GM21825 (cell line): ENCODE measurements around the gene SULT1C4.
"Not testable (repeated sequence)": the region's sequence is repeated elsewhere in the genome, so short reads cannot be mapped to it uniquely, and the experiment has no call there.

Experiments used
- ATAC-seq: cut with Tn5 transposase; IDR thresholded peaks from one replicate; pipeline ENCODE4 v1.9.1; 2021; ENCODE audit warnings: mild to moderate bottlenecking, moderate library complexity; ENCODE audit not compliant: unreplicated experiment

Gene SULT1C4

DNA sequence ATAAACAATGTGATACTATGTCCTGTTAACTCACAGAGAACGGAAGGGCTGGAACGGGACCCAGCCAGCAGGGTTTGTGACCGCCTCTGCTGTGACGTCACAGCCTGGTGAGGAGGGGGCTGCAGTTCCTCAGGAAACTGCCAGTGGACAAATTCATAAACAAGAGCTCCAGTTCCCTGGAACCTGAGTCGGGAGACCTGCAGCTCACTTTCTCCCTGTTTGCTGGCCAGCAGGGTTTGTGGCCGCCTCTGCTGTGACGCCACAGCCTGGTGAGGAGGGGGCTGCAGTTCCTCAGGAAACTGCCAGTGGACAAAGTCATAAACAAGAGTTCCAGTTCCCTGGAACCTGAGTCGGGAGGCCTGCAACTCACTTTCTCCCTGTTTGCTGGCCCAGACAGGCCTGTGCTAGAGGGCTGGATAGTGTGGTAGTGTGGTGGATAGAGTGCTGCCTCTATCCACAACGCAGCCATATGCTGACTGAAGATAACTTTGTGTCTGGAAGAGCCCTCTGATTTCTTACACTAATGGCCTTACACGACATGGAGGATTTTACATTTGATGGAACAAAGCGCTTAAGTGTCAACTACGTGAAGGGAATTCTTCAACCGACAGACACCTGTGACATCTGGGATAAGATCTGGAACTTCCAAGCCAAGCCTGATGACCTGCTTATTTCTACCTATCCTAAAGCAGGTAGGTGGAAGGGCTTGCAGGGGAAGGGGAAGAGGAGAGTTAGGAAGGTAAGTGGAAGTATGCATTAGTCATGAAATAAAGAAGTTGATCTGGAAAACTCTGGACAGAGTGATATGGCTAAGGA is at the start of gene SULT1C4:
Gene SULT1C4, plus strand, starts transcription at position 140 of the 816 bp plus-strand sequence. Its CDS starts 384 bp downstream, at position 524.
- ATAC-seq, result no peak

DNA sequence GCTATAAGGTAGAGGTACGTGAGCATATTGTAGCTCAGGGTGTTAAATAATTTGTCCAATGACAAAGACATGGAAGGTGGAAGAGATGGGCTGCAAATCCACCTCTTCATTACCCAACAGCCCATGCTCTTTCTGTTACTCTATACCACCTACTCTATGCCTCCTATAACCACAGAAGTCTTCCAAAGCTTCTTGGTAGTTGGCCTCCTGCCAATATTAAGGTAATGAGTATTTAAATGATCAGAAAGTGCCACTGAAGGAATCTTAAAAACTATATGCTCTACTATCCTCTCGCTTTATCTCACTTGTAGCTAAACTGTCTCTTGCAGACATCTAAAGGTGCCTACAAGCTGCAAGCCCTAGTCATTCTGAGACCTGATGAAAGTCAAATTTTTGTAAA is 48.0 kb upstream of the SULT1C4 start:
- ATAC-seq, result no peak

DNA sequence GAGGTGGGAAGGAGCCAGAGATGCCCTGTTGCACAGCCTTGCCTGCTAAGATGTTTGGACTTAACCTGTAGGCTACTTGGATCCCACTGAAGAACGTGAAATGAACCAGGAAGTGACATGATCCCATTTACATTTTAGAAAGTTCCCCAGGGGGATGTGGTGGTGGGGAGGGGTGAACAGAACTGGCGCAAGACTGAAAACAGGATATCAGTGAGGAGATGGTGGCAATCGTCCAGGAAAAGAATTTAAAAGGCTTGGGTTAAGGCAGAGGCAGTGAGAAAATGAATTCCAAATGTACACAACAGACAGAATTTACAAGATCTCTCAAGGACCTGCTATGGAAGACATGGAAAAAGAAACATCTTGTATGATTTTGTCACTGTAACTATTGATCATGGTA is 46.8 kb upstream of the SULT1C4 start:
- no peak for ATAC-seq

DNA sequence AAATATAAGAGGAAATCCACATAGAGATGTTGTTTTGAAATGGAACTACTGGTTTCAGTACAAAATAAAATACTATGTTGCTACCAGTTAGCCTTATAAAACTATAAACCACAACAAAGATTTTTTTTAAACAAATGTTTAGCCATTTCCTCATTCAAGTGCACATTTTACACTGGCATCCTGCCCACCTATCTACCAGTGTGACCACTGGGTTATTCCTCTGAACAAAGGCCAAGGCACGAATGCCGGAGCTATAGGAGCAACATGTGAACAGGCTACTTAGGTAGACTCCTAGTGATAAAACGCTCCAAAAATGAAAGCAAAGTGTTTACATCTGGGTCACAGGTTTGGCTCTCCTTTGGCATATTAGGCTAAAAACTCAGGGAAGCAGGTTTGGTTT is 31.8 kb upstream of the SULT1C4 start:
- no peak for ATAC-seq

DNA sequence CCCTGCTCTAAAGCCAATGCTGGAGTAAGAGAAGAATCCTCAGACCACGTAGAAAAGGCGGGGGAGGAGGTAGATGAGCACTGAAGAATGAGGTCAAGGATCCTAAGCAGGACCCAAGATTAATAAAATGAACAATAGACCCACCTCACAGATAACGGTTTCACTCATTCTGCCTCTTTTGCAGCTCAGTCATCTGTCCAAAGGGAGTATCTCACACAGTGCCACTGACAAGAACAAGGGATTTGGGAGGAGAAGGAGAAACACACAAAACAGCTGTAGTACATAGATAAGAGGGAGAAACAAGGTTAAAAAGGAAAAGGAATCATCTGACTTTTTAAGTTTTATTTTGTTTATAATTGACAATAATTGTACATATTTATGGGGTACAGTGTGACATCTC is 30.9 kb upstream of the SULT1C4 start:
- ATAC-seq, result no peak

DNA sequence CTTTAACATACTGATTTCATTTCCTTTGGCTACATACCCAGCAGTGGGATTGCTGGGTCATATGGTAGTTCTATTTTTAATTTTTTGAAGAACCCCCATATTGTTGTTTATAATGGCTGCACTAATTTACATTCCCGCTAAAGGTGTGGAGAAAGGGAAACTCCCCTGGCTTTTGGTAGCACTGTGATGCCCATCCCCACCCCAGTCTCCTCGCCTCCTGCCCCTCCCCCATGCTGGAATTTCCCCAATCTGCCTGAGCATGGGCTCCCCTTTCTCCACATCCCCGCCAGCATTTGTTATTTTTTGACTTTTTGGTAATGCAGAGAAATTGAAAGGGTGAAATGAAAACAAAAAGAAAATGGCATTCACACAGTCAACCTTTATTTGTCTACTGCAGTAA is 30.0 kb upstream of the SULT1C4 start:
- no peak for ATAC-seq

DNA sequence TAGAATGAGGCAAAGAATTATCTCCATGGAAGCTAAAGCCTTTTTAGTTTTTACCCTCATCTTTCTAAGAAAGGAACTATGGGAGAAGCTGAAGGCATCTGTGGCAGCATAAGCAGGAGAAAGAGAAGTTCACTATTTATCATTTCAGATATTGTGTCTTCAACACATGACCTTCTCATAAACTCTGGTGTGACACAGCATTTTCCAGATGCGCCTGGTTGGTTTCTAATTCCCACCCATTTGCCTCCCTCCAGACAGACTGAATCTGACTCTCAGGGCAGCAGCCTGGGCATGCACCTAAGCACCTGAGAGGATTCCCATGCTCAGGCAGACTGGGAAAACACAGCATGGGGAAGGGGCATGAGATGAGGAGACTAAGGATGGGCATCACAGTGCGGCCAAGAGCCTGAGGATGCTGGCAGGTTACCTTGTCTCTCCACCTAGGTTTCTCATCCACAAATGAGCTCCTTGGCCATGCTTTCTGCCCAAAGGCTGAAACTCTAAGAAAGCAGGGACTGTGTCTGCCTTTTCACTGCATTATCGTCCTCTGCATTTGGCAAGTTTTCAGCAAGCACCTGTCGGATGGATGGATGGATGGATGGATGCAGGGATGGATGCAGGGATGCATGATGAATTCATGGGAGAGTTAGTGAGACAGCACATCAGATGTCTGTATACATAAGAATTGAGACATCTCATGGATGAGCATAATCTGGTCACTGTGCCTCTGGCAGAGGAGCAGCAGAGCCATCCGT is 28.8 kb upstream of the SULT1C4 start:
- ATAC-seq, result no peak

DNA sequence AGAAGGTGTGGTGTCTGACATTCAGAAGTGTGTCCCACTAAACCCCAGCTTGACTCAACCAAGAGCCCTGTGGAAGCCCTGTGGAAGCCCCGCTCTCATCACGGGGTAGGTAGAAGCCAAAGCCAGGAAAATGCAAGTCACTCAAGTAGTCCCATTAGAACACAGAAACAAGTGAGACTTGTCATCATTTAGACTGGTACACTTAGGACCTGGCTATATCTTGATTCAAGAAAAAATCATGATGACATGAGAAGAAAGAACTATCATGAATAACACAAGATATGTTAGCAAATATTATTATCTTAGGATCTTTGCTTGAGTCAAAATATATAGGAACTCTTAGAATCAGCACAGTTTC is 28.2 kb upstream of the SULT1C4 start:
- ATAC-seq, result no peak

DNA sequence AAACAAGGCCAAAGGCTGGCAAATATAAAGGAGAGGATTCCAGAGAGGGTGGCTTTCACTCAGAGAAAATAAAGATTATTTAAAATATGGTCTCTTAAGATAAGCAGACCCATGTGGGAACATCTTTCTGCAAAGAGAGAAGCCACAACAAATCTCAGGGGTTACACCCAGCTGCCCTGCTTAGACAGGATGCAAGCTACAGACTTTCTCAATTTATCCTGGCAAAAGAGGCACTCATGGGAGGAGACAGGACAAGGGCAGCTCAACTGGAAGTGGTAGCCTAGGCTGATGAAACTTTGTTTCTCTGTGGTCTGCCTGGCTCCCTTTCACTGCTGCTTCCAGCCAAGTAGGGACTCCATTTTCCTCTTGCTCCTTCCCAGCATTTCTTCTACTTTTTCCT is 25.9 kb upstream of the SULT1C4 start:
- no peak for ATAC-seq

DNA sequence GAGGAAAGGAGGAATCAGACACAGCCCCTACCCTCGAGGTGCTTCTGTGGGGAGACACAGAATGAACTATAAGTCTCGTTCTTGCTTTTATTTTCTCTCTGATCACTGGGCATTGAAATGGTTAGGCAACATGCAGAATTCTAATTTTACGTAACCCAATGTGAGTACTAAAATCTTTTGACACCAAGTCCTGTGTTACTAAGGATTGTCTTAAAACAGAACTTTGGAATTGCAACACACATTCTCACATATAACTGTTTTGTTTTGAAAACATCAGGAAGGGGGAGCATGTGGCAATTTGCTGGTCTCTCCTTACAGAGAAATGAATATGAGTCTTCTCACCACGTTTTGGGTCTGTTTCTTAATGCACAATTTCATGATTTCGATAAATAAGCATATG is 23.6 kb upstream of the SULT1C4 start:
- no peak for ATAC-seq

DNA sequence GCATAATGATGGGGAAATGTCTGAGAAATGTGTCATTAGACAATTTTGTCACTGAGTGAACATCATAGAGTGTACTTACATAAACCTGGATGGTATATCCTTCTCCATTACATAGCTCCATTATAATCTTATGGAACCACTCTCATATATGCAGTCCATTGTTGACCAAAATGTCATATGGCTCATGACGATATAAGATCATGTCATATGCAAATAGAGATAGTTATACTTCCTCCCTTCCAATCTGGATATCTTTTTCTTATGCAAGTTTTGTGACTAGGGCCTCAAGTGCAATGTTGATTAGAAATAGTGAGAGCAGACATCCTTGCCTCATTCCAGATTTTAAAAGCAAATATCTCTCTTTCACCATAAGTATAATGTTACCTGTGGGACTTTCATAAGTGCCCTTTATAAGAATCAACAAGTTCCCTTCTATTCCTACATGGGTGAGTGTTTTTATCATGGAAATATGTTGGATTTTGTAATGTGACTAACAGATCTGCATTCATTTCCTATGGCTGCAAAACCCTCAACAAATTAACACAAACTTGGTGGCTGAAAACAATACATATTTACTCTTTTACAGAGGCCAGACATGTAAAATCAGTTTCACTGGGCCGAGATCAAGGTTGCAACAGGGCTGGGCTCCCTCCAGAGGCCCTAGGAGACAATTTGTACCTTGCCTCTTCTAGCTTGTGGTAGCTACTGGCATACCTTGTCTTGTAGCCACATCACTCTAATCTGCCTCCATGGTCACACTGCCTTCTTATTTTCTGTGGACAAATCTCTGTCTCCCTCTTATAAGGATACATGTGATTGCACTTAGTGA is 21.6 kb upstream of the SULT1C4 start:
- ATAC-seq, result no peak

DNA sequence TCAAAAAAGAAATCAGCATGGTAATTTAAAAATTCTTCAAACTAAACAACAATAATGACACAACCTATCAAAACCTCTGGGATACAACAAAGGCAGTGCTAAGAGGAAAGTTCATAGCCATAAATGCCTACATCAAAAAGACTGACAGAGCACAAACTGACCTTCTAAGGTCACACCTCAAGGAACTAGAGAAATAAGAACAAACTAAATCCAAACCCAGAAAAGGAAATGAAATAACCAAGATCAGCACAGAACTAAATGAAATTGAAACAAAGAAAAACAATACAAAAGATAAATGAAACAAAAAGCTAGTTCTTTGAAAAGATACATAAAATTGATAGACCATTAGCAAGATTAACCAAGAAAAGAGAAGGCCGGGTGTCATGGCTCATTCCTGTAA is 18.4 kb upstream of the SULT1C4 start:
- ATAC-seq, result not testable (repeated sequence)

DNA sequence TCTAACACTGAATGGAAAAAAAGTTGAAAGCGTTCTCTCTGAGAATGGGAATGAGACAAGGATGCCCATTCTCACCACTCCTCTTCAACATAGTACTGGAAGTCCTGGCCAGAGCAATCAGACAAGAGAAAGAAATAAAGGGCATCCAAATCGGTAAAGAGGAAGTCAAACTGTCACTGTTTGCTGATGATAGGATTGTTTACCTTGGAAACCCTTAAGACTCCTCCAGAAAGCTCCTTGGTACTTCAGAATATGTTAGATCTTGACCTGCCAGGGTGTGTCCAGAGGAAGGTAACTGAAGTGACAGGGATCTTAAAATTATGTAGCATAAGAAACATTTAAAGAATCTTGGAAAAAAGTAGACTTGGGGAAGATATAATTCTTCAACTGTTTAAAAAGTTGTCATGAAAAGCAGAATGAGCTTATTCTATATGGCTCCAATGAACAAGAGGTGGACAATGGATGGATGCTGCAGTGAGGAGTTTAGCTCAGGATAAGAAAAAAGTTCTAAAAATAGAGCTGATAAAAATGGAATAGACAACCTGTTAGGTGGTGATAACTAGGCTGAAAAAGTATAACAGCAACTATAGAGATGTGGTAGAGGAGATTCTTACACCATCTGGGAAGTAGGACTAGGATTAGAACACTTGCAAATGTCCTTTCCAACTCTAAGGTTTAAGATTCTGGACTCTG is 16.8 kb upstream of the SULT1C4 start:
- ATAC-seq, result no peak

DNA sequence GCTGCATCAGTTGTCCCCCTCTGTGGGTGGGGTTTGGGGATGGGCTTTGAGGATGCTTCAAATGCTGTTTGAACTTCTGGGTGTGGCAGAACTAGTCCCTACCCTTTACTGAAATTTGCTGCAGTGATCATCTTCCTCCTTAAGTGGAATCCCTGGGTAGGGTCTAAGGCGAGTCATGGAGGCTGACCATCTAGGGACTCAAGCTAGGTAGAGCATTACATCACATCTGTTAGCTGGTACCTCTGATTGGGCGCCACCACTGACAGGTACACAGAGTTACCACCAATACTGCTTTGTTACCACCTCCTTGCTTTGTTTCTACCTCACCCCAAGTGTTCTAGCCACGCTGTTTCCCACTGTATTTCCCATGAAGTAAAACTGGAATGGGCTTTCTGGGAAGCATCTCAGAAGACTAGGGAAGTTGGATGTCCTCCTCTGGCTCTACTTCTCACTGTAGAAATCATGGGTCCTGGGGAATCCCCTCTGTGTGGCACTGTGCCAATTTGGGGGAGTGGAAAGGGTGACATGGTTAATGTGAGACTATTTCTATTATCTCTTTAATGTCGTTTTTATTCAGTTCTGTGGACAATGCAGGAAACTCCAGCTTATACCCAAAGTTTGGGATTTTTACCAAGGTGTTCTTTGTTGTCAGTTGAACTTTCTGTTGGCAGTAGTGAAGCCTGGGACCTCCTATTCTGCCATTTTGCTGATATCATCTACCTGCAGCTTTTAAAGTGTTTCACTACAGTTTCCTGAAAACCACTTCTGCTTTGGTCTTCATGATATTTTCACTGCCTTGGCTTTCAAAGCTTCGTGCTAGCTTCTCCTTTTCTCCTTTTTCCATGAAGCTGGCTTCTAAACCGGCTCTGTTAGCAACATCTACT is 14.5 kb upstream of the SULT1C4 start:
- ATAC-seq, result no peak

DNA sequence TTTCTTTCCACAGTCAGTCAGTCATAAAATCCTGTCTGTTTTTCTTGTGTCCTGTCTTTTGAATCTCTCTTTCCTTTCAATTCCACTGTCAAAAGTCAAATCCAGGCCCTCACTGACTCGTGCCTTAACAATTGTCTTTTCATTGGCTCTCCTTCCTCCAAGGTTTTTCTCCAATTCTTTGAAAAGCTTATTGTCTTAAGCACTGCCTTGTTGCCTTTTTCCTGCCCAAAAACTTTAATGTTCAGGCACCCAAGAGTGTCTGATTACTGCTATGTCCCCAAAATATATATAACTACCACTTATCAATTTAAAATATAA is 13.9 kb upstream of the SULT1C4 start:
- no peak for ATAC-seq

DNA sequence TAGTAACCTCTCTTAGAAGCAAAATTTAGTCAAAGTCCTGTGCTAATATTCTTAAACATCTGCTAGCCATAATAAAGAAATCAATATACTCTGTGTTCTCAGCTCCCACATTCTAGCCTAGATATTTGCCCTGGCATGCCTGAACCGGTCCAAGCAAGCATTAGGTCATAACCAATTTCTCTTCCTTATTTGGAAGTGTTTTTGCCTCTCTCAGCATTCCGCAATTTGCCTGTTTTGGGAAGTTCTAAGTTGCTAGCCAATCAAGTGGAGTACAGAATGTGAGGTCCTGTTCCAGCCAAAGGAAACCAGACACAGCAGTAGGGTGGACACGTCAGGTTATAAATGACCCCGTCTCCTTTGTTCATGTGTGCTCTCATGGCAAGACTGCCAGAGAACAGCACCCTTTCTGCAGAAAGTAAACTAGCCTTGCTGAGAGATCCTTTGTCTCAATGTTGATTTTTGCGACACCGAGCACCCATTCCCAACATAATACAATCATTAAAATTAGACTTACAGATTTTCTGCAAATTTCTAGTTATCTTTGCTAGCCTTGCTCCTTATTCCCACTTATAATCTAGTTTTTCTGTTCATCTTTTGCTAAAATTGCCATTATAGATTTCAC is 13.0 kb upstream of the SULT1C4 start:
- no peak for ATAC-seq

DNA sequence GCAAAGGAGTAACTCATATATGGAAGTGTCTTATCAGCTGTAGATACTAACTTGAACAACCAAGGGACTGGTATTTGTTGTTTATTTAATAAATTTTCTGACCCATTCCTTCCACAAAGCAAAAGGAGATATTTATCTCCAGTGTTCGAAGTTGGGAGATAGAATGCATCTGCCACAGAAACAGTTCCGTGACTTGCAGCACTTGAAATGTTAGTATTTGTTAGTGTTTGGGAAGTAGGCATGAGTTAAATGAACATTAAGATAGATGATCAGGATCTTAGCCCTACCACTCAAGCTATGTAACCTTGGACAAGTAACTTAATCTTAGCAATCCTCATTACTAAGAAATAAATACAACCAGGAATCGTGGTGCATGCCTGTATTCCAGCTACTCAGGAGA is 12.1 kb upstream of the SULT1C4 start:
- no peak for ATAC-seq

DNA sequence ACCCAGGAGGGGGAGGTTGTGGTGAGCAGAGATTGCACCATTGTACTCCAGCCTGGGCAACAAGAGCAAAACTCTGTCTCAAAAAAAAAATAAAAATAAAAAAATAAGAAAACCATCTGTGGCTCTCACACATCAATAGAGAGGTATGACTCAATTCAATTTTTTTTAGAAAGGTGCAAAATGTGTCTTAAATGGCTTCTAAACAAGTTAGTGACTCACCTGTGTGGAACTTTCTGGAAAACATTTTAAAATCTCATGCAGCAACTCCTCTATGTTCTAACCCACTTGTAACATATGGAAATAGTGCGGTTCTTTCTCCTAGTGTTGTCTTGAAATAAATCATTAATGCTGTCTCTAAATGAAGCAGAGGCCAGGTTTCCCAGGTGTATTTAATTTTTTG is 10.7 kb upstream of the SULT1C4 start:
- ATAC-seq, result no peak

DNA sequence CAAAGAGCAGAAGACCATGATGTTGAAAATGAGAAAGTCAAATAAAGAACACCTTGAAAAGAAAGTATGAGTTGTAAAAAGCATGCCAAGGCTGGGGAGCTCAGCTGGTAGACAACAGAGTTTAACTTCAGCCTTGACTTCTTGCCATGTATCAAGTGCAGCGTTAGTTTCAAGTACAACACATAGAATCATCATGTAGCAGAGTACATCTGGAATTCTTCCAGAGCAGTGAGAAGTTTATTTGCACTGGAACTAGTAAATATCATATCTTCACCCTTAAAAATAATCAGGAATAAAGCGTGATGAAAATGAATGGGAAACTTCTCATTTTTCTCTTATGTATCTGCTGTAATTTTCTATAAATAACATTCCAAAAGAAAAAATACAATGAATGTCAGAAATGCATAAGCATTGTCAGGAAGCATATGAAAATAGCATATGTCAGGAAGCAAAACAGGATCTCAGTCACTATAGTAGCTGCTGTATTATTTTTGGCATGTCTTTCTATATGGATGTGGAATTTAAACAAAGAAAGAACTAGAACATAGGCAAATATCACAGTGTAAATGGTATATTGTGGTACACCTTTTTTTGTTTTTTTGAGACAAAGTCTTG is 10.1 kb upstream of the SULT1C4 start:
- no peak for ATAC-seq
